Activated CD4-positive, CD25-positive, alpha-beta regulatory T cell treated with anti-CD3 and anti-CD28 coated beads, Interleukin-2, amount 50 U/mL, for 72 hours (primary cell): ENCODE results near the gene CTXND1.
A peak's percentile ranks its signal among the peaks of the same experiment; 100 is the strongest.

Experiments
- DNase-seq: peaks from one replicate; pipeline ENCODE4 v3.0.0; 2021

Gene CTXND1

DNA sequence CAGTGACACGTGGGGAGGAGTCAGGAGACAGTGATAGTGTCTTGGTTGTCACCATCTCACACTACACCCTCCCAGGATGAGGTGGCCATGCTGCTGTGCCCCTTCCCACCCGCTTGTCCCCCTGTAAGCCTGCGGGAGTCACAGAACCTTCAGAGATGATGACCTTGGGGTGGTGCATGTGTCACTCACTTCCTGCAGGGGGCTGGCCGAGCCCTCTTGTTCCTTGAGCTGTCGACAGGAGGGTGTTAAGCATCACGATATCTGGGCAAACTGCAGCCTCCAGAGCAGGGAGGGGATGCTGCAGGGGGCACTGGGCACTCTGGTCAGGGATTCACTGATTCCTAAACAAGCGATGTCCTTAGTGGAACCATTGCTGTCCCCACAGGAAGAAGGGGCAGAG is 71.5 kb downstream of the CTXND1 start:
- DNase-seq = no peak

DNA sequence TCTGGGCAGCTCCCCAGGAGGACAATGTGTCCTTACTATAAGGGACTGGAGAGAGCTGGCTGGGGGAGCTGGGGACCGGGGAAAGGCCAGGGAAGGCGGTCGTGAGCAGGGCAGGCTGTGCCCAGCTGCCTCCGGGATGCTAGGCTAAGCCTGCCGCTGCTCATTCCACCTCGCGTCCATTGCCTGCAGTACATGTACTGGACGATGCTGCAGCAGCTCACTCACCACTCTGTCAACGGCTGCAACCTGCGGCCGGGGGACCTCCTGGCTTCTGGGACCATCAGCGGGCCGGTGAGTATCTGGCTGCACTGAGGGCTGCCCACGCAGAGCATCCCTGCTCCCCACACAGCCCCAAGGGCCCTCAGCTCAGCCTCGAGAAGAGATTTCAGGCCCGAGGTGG is 72.1 kb downstream of the CTXND1 start:
- DNase-seq = no peak

DNA sequence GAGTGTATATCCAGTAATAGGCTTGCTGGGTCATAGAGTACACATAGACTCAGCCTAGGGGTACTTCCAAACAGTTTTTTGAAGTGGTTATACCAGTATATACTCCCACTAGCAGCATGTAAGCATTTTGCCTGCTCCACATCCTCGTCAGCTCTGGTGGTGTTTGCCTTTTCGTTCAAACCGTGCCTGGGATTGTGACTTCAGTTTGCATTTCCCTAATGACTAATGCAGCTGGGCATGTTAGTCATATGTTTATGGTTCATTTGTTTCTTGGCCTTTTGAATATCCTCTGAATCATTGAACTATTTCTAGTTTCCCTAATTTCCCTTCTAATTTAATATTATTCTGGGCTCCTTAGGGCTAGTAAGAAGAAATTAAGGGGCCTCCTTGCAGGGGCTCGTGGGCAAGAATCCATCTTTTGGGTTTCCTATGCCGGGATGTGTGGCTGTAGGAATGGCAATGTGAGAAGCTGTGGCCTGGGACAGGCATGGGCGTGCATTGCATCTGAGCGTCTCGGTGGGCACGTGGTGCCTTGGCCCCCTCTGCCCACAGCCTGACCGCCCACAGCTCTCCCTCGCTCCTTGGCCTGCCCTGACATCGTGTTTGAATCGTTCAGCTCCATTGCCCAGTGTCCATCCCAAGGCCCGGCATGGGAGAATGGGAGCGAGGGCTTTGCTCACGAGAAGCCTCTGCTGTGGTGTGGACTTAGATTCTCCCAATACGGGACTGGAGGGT is 72.8 kb downstream of the CTXND1 start:
- no peak for DNase-seq

DNA sequence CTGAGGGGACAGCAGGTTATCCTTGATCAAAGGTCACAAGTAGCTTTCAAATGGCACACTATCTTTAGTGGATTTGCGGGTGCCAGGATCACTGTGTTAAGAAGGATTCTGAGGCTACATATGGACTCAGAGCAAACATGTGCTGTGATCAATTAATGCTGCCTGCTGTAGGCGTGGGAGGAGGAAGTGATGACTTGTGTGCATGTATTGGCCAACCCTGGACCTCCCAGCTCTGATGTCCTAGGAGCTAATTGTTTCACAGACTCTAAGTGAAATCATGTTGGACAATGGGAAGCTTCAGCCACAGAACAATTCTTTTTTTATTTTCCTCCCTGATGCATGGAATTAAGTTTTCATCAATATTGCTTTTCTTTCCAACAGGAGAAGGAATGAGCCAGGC is 74.9 kb downstream of the CTXND1 start:
- no peak for DNase-seq

DNA sequence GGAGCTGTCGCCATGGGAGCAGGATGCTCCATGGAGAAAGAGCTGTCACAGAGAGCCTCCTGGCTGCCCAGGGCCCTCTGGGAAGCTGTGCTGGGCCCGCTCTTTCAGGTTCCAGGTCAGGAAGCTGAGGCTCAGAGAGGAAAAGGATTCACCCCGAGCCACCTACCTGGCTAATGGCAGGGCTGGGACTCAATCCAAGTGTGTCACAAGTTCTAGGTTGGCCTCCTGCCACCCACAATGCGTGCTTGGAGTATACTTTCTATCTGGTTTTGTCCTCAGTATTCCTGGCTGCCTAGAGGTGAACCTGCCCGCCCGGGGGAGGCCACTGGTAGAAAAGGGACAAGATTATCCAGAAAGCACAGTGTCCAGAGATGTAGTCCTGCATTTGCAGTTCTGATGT is 75.6 kb downstream of the CTXND1 start:
- no peak for DNase-seq

DNA sequence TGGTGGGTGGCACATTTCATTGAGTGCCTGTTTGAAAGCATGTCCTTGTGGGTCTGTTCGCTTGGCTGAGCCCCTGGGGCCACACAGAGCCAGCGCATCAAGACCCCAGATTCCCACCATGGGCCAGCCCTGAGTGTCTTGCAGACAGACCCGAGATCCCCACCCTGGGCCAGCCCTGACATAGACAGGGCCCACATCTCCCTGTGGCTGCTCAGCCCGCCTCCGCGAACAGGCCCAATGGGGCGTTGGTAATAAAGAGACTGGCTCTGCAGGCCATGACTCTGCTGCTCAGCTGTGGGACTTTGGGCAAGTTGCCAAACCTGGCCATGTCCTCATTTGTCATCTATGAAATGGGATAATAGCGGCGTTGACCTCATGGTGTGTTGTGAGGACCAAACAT is 76.6 kb downstream of the CTXND1 start:
- DNase-seq = no peak

DNA sequence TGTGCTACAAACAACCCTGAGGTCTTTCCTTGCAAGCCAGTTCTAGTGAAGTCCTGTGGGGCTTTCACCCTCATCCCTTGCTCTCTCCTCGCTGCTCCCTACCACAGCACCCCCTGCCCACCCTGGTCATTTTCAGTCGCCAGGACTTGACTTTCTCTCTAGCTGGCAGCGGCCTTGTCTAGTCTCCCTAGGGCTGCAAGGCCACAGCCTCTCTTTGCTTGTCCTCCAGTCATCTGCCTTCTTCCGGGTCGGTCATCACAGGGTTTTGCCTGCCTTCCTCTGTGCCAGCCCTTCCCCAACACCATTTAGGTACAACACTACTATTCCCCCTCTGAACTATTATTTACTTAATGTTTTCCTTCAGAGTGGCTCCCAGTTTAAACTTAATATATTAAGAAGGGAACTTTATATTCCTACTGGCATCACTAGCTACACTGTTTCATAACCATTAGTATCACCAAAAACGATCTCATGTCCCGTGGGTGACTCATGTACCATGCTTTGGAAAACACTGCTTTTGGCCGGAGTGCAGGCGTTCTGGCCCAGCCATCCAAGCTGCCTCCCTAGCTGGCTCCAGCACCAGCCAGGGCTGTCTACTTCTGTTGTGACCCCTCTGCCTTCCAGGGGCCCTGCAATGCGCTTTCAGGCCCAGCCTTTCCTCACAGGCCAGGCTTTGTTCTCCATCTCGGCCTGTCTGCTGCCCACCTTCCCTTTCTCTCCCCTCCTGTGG is 77.8 kb downstream of the CTXND1 start:
- no peak for DNase-seq

DNA sequence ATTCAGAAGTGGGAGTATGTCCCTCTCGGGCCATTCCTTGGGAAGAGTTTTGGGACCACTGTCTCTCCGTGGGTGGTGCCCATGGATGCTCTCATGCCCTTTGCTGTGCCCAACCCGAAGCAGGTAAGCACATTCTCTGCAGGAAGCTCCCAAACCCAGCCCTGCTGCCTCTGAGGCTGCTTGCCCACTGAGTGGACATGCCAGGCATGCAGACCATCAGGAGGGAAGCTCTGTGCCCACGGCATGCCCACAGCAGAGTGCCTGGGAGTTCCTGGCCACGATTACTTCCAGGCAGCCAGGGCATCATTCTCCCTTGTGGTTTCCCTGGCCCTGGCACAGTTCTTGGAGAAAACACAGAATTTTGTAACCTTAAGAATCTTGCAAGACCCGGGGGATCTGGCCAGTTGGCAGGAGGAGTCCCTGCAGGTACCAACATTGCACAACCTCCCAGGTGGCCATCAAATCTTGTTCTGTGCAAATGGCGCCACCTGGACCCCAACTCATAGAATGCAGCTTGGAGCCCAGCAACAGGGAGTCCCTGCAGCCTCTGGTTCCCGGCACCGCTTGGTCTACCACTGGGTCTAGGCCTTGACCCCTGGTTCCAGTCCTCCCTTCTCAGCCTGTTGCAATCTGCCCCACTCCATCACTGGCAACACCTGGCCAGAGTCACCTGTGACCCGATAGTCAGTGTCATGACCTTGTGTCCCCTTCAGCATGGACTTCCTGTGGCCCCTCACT is 78.8 kb downstream of the CTXND1 start:
- DNase-seq = peak; percentile 66

DNA sequence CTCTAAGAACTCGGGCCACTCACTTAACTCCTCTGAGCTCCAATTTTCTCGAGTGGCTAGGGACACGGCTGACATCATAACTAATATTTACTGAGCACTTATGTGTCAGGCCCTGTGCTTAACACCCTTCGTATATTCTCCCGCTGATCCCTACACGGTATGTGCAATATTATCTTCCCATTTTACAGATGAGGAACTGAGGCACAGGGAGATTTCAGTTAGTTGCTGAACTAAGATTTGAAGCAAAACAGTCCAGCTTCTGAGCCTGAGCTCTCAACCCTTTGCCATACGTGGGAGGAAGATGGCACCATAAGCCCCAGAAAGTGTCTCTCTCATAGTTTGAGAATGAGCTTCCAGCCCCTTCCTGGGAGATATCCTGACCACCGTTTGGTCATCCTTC is 79.6 kb downstream of the CTXND1 start:
- DNase-seq = no peak

DNA sequence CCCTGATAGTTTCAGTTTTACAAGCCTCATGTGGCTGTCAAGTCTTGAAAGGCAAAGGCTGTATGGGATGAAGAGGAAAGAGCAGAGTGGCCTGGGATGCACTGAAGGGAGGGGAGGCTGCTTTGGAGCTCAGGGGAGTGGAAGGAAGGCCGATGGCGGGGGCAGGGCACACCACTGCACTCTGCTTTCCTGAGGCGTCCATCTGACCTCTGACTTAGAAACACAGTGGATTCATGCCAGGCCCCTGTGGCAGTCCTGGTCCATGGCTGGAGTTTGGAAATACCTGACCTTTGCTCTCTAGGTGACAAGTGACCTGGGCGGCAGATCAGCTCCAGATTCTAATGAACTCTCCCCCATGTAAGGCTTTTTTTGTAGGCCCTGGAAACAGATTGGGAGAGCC is 80.2 kb downstream of the CTXND1 start:
- no peak for DNase-seq

DNA sequence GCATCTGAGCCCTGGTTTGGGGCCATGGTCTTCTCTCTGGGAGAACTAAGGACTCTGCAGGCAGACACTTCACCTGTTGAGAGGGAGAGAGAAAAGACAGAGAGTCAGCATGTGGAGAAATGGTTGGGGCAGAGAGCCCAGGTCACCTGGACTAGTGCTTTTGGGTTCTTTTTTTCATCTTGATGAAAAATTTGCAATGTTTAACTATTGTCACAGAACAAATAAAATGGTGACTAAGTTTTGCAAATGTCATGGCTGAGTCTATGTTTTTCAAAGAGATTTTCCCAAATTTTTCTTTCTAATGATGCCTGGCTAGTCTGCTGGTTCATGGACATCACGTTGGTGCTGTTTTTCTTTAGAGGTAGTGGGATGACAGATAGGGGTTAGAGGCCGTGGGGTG is 81.4 kb downstream of the CTXND1 start:
- DNase-seq = no peak

DNA sequence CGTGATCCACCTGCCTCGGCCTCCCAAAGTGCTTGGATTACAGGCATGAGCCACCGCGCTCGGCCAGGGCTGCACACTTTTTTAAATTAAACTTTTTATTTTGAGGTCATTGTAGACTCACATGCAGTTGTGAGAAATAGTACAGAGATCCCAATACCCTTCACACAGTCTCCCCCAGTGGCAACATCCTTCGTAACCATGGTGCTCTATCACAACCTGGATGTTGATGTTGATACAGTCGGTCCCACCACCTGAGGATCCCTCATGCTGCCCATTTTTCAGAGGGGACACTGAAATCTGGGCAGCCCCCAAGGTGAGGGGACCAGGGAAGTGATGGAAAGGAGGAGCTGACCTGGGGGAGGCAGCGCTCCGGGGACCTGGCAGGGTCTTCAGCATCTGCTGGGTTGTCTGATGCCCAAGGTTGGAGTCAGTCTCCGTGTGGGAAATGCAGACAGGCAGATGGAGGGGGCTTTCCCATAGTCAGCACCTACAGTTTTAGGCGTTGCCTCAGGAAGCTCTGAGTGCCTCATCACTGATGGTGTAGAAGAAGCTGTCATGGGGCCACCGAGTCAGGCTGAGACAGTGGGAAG is 82.2 kb downstream of the CTXND1 start:
- DNase-seq = no peak

DNA sequence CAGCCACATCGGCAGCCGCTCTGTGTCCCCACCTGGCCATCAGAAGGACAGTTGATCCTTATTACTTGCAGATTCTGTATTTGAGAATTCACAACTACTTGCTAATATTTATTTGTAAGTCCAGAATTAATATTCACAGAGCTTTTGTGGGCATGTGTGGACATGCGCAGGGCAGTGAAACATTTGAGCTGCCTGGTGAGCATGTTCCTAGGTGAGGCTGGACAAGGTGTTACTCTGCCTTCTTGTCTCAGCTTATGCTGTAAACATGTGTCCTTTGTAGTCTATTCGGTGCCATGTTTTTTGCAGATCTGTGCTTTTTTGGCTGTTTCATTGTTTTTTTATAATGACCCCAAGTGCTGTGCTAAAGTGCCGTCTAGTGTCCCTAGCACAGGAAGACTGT is 83.6 kb downstream of the CTXND1 start:
- DNase-seq = no peak

DNA sequence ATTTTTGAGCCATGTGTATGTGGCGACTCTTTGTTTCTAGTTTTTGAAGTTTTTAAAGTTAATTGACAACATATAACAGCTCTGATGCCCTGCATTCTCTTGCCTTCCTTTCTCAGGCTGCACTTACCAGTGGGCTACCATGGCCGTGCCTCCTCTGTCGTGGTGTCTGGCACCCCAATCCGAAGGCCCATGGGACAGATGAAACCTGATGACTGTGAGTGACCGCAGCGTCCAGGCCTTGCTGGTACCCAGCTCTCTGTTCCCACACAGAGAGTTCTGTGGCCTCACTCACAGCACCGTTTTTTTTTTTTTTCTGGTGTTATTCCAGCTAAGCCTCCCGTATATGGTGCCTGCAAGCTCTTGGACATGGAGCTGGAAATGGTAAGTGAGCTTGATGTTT is 84.1 kb downstream of the CTXND1 start:
- no peak for DNase-seq

DNA sequence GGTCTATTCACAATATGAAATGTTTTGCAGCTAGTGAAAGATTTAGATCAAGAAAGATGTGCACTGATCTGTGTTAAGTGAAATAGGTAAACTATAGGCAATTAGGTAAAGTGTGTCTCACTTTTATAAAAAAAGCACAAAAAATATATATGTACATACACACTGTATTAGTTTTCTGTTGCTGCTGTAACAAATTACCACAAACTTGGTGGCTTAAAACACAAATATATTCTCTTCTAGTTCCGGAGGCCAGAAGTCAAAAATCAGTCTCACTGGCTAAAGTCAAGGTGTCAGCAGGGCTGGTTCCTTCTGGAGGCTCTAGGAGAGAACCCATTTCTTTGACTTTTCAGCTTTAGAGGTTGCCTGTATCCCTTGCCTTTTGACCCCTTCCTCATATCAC is 88.1 kb downstream of the CTXND1 start:
- DNase-seq = no peak

DNA sequence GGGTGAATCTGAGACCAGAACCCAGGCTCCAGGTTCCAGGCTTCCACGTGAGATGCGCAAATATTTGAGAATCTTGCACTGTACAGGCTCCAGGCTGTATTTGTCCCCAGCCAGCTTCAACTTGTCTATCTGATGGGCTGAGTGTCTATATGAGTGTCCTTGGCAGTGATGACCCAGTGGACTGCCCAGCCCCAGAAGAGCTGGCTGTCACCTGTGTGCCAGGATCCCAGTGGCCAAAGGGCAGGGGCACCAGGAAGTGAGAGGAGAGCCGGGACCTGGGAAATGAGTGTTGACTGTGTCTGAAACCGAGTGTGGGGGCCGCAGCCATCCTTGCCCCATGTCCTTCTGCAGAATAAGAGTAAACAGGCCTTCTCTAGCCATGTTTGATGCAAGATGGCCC is 88.8 kb downstream of the CTXND1 start:
- no peak for DNase-seq

DNA sequence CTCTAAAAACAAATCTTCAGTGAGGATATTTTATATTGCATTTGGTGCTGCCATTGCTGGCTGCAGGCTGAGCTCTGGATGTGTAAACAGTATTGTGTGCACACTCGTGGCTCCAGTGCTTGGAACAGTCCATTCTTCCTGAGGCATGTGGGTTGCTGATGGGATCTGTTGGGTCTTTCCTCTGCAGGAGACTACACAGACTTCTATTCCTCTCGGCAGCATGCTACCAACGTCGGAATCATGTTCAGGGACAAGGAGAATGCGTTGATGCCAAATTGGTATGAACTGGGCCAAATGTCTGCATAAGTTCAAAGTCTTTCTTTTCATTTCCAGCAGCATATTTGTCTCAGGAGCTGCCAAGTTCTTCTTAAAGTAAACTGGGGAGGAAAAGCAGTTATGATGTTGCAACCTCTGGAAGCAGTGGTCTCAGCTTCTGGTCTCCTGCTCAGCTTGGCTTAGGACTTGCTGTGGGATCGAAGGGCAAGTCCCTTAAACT is 89.9 kb downstream of the CTXND1 start:
- no peak for DNase-seq

DNA sequence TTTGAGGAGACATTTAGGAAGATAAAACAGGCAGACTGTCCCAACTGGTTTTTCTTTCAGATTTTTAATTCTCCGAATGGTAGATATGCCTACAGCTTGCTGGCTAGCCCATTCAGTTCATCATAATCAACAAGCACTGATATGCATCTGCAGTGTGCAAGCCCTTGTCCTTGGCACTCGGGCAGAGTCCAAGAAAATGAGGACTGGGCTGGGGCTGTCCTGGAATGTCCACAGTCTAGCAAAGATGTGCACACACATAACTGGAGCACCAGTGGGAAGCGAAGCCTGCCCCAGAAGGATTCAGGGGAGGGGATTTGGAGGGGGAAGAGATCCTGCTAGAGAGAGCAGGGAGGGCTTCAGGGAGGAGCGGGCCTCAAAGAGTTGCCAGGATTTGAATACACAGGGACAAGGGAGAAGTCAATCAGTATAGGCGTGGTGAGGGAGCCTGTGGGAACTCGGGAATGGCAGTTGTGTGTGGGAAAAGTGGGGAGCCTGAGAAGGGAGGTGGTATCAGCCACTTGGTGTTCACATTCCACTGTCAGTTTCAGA is 90.5 kb downstream of the CTXND1 start:
- DNase-seq = no peak

DNA sequence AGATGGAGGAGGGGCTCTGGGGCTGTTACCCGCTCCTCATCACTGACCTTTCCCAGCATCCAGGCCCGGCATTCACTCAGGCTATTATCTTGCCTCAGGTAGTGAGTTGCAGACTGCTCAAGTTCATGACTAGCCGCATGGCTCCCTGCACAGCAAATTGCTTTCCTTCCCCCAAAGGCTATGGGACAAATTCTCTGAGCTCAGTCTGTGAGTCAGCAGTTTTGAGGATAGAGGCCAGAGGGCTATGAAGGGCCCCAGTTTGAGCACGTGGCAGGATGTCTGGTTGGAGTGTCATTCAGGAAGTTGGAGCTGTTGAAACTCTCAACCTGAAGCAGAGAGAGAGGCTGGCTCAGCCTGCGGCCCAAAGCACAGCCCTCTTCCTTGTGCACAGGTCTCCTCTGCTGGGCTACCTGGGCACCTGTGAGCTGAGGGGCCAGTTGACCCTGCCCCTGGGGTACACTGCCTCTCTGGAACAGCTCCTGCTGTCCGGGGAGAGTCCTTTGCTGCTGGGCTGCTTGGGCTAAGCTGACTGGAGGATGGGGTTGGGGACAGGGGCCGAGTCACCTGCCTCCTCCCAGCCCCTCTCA is 91.3 kb downstream of the CTXND1 start:
- DNase-seq = no peak

DNA sequence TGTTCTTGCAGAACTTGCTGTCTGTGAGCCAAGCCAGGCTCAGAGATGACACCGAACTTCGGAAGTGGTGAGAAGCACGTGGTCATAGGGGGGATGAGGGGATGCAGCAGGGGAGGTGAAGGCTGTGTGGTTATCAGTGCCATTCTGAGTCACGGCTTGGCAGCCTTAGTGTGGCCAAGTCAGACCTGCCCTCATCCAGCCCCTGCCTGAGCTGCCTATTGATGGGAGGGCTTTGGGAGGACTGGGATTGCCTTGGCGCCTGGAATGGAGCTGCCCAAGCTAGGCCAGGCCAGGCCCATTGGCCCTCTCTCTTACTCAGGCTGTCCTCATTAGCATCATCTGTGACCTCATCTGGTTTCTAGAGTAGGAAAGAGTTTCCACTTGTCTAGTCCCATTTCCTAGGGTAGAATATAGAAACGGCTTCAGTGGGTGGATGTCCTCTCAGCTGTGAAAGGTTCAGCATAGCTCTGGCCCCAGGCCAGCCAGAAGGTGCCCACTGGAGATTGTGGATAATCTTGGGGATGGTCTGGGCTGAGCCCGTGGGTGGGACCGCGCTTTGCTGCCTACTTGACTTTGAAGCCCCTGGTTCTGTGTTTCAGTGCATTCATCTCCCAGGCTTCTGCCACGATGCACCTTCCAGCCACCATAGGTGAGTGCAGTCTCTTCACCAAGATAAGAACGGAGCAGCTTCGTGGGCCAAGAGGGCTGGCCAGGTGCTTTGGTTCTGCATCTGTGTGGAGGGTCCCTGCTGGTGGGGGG is 92.0 kb downstream of the CTXND1 start:
- no peak for DNase-seq

DNA sequence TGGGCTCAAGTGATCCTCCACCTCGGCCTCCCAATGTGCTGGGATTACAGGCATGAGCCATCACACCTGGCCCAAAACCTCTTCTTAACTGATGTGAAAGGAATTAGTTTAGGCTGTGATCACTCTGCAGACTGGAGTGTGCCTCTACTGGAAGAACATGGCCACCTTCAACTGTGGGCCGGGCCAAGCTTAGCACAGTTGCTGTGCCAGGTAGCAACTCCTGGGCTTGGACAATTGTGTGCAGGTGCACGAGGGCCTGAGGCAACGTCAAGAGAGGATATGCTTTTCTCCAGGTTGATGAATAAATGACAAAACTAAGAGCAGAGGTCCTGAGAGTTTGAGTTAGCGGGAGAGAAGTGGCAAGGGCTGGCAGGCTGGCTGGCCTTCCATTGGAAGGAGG is 92.7 kb downstream of the CTXND1 start:
- DNase-seq = no peak

DNA sequence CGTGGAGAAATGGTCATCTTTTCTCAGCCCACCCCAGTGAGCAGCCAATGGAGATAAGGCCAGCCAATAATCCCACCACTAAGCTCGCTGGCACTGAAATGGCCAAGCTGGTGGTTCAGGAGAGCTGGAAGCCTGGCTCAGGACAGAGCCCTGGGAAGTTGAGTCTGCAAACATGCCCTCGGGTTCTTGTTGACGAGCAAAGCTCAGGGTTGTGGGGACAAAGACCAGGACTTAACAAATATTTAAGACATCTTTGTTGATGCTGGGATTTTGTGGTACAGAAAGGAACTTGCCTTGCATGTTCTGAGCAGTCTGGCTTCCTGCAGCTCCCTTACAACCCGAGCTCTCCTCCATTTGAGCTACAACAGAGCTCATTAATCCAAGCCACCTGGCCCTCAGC is 94.8 kb downstream of the CTXND1 start:
- DNase-seq = no peak
